HG02973 (cell line): ENCODE data around the gene CACNA1H.
"Not testable (repeated sequence)": the region's sequence is repeated elsewhere in the genome, so short reads cannot be mapped to it uniquely, and the experiment has no call there.

ENCODE experiments used
- ATAC-seq: cut with Tn5 transposase; IDR thresholded peaks from one replicate; pipeline ENCODE4 v1.9.1; 2021; ENCODE audit warnings: moderate library complexity; ENCODE audit not compliant: unreplicated experiment

Gene CACNA1H

GRCh38 chr16:1185460-1186207 is 32.7 kb downstream of the CACNA1H start:
- not testable (repeated sequence) for ATAC-seq

- no peak for ATAC-seq
These were observed 35.7 kb downstream of the CACNA1H start for GRCh38 chr16:1188432-1189189.

- ATAC-seq: no peak
These were observed 36.5 kb downstream of the CACNA1H start for GRCh38 chr16:1189455-1189854.

- ATAC-seq: not testable (repeated sequence)
These were observed 37.9 kb downstream of the CACNA1H start for GRCh38 chr16:1190789-1191188.

DNA sequence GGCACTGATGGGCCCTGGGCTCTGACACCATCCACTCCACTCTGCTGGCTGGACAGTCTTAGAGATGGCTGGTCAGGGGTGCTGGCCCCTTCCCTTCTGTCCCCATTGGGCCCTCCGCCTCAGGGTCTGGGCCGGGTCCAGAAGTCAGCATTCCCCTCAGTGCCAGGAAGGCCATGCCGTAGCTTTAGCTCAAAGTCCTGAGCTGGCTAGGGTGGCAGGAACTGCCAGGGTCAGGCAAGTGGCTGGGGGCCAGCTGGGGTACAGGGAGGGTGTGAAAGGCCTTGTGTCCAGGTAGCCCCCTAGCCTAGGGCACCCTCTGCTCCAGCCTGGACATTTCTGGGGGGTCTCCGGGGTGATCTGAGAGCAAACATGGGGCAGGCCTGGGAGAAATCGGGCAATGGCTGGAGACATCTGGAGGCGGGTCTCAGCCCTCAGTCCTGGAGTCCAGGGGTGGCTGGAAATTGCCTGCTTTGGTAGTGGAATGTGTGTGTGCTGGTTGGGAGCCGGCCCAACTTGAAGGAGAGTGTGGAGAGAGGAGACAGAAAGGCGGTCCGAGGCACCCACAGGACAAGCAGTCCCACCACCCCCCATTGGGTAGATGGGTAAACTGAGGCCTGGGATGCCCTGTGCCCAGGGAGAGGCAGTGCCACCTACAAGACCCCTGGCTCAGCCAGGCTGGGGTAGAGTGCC is 39.6 kb downstream of the CACNA1H start:
- ATAC-seq: no peak

- ATAC-seq: no peak
These were observed 40.4 kb downstream of the CACNA1H start for GRCh38 chr16:1193143-1193824.

DNA sequence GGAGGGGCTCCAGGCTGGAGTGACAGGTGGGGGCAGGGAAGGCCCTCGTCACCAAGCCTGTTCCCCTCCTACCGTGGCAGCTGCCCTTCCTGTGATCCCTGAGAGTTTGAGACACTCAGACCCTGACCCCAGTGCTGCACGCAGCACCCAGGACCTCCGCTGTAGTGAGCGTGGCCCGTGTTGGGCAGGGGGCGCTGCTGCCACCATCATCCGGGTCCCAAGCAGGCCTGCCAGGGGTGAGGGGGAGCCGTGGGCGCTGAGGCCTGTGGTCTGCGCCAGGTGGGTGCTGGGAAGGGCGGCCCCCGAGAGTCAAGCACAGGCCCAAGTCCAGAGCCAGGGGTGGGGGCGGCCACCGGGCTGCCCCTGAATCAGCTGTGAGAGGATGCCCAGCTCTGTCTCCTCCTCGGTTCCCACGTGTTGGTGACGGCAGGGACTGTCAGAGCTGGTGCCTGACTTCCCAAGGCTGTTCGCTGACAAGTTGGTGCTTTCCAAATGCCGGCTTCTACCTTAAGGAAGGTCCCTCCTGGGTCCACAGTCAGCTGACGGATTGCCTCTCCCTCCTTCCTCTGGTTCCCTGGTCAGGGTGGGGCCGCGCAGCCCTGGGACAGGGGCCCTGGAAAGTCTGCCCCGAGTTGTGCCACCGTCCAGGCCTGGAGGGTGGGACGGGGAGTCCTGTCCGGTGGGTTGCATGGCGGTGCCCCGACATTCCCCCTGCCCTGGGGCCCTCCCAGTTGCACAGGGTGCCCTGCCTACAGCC is 41.1 kb downstream of the CACNA1H start:
- no peak for ATAC-seq

GRCh38 chr16:1194665-1195392 is 41.9 kb downstream of the CACNA1H start:
- no peak for ATAC-seq

DNA sequence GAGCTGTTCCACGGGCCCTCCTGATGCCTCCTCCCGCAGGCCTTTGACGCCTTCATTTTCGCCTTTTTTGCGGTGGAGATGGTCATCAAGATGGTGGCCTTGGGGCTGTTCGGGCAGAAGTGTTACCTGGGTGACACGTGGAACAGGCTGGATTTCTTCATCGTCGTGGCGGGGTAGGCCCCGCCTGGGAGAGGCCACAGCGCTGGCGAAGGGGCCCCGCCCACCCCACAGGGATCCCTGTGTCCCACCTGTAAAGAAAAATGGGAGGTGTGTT is 42.4 kb downstream of the CACNA1H start:
- no peak for ATAC-seq

GRCh38 chr16:1196494-1196893 is 43.6 kb downstream of the CACNA1H start:
- no peak for ATAC-seq

- no peak for ATAC-seq
These were observed 44.4 kb downstream of the CACNA1H start for GRCh38 chr16:1197237-1197866.

DNA sequence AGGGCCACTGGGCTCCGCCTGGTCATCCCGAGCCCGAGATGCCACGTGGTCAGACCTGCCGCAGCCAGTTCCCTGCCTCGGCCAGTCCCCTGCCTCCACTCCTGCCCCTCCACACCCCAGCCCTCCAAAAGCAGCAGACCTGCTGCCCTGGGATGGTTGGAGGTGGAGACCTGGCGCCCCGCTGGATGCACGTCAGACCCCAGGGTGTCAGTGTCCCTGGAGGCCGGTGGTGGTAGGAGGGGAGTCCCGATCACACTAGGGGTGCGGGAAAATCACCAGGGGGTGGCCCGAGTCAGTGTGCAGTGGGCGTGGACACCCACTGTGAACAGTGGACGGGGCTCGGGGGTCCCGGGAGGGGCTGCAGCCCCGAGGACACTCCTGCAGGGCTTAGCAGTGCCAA is 45.3 kb downstream of the CACNA1H start:
- no peak for ATAC-seq

GRCh38 chr16:1198671-1199346 is 45.9 kb downstream of the CACNA1H start:
- ATAC-seq: not testable (repeated sequence)

GRCh38 chr16:1199347-1200013 is 46.6 kb downstream of the CACNA1H start:
- no peak for ATAC-seq

GRCh38 chr16:1200014-1200627 is 47.2 kb downstream of the CACNA1H start:
- ATAC-seq: no peak

DNA sequence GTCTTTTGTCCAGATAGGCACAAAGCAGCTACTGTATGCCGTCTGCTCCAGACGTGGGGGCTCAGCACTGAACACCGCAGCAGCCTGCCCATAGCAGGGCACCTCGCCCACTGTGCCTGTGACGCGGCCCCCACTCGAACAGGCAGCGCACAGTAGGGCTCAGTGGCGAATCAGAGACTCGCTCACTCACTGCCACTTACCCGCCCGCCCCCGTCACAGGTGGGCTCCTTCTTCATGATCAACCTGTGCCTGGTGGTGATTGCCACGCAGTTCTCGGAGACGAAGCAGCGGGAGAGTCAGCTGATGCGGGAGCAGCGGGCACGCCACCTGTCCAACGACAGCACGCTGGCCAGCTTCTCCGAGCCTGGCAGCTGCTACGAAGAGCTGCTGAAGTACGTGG is 48.5 kb downstream of the CACNA1H start:
- no peak for ATAC-seq

- ATAC-seq: no peak
These were observed 49.4 kb downstream of the CACNA1H start for GRCh38 chr16:1202274-1202673.

- ATAC-seq: no peak
These were observed 52.0 kb downstream of the CACNA1H start for GRCh38 chr16:1204933-1205332.
